SH-SY5Y (cell line): ENCODE measurements around the gene SNAPC2.

Experiments used
- GATA2 ChIP-seq: IDR thresholded peaks from 2 replicates; pipeline ENCODE4 v1.6.1; 2011; ENCODE audit warnings: mild to moderate bottlenecking, low read depth, low read length
- GATA3 ChIP-seq: IDR thresholded peaks from 2 replicates; pipeline ENCODE4 v1.6.1; 2011; ENCODE audit warnings: low read depth, mild to moderate bottlenecking, low read length, moderate library complexity

DNA sequence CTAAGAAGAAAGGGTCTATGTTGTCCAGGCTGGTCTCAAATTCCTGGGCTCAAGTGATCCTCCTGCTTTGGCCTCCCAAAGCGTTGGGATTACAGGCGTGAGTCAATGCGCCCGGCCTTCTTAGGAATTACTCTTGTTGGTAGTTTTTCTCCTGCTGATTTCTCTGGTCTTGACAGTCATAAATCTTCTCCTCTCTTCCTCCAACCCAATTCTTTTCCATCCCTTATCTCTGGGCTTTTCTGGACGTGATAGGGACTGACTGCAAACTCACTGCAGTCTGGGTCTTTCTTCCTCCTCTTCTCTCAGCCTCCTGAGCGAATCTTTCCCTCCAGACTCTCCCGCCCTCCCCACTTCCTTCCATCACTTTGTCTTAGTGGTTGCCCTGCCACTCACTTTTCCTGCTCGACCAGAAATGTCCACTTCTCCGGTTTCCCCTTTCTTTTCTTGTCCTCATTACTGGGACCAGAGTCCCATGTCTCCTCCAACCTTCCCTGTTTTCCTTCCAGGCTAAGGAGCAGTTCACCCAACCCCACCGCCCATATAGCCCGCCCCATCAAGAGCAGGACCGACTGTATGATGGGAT, 45.2 kb downstream of the SNAPC2 start:
- TF ChIP-seq GATA2 (no peak), GATA3 (no peak)
